Measurements from ENCODE around the gene SEPTIN14.
"Not testable (repeated sequence)": the region's sequence is repeated elsewhere in the genome, so short reads cannot be mapped to it uniquely, and the experiment has no call there.

GRCh38 chr7:55868989-55869388, 6.4 kb upstream of the SEPTIN14 start:
- TF ChIP-seq POLR2A, CTCF (IDR thresholded peaks at IDR 0.05): not testable (repeated sequence)
